HG02852 (cell line): ENCODE data around the gene DNAJB8.

ENCODE experiments used
- ATAC-seq: cut with Tn5 transposase; IDR thresholded peaks from one replicate; pipeline ENCODE4 v1.9.1; 2021; ENCODE audit warnings: mild to moderate bottlenecking, moderate library complexity; ENCODE audit not compliant: unreplicated experiment

DNAJB8 gene

DNA sequence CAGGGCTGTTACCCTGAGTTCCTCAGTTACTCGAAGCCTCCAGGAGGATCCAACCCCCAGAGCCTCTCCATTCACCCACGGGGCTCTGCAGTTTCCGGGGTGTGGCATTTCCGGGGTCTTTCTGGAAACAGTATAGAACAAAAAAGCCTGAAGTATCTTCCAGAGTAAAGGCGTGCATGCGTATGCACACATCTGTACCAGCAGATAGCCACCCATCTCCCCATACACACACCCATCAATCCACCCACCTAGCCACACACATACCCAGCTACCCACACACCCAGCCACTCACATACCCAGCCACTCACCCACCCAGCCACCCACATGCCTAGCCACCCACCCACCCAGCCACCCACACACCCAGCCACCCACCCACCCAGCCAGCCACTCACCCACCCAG lies 2.9 kb upstream of the DNAJB8 start:
- ATAC-seq: no peak

GRCh38 chr3:128468791-128469527 lies 2.3 kb upstream of the DNAJB8 start:
- ATAC-seq: no peak

DNA sequence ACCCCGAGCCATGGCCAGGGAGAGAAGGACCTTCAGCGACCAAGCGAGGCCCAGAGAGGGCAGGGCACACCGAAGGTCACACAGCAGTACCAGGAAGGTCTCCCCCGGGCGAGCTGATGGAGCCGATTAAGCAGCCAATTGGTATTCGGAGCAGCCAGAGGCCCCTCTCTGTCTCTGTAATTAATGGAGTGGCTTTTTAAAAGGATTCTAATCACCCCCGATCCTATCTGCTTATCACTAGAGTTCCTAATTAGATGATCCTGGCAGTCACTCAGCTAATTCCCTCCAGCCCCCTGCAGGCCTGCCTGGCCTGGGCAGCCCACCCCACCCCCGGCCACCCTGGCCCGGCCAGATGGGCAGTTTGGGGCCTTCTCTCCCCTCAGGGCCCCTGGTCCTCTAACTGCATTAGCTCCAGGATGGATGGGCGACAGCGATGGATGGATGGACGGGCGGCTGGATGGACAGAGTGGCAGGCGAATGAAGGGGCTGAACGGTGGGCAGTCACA lies 1.6 kb upstream of the DNAJB8 start:
- ATAC-seq: no peak

GRCh38 chr3:128464702-128465101 lies 2.0 kb downstream of the DNAJB8 start:
- ATAC-seq: no peak

DNA sequence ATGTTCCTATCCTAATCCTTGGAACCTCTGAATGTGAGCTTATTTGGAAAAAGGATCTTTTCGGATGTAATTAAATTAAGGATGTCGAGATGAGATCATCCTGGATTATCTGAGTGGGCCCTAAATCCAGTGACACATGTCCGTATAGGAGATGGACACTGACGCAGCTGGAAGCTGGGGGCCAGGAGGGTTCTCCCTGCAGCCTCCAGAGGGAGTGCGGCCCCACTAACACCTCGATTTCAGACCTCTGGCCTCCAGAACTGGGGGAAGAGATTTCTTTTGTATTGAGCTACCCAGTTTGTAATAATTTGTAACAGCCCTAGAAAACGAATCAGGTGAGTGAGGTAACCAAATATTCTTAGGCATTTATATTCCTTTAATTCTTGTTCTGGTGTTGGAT lies 2.5 kb downstream of the DNAJB8 start:
- no peak for ATAC-seq

- no peak for ATAC-seq
Observed at GRCh38 chr3:128463771-128464170, 2.9 kb downstream of the DNAJB8 start.

GRCh38 chr3:128463354-128463753 lies 3.3 kb downstream of the DNAJB8 start:
- no peak for ATAC-seq

GRCh38 chr3:128462931-128463330 lies 3.8 kb downstream of the DNAJB8 start:
- no peak for ATAC-seq

DNA sequence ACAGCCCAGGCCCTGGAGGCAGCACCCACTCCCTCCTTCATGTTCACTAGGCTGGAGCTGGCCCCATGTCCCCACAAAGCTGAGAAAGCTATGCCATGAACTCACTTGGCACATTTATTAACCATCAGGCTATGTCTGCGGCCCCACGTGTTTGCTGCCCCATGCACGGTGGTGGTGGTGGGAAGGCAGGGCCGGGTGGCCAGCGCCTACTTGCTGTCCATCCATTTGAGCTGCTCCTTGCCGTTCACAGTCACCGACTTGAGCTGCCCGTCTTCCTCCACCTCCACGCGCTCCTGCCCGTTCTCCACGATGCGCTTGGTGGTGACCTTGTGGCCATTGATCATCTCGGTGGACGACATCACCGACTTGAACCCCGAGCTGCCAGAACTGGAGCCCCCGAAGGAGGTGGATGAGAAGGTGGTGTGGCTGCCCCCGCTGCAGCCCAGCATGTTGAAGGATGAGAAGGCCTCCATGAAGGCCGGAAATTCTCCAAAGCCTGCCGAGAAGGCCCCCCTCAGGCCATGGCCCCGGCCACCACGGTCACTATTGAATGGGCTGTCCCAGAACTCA lies 4.3 kb downstream of the DNAJB8 start:
- ATAC-seq: no peak

DNA sequence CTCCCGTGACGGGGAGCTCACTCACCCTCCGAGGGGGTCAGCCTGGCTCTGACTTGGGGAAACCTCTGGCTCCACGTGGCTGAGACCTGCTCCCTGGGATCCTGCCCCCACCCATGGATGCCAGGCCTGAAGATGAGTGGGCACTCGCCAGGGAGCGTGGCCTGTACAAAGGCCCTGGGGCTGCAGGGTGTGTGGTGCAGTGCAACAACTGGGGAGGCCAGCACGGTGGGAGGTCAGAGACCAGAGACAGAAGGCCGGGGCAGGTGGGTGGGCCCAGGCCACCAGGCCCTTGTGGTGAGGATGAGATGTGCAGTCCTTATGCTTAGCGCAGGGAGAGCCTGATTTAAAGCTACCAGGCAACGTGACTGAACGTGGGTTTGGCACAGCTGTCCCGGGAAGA lies 5.0 kb downstream of the DNAJB8 start:
- ATAC-seq: no peak

GRCh38 chr3:128459461-128459820 lies 7.2 kb downstream of the DNAJB8 start:
- ATAC-seq: no peak

GRCh38 chr3:128458746-128459460 lies 7.8 kb downstream of the DNAJB8 start:
- no peak for ATAC-seq

DNA sequence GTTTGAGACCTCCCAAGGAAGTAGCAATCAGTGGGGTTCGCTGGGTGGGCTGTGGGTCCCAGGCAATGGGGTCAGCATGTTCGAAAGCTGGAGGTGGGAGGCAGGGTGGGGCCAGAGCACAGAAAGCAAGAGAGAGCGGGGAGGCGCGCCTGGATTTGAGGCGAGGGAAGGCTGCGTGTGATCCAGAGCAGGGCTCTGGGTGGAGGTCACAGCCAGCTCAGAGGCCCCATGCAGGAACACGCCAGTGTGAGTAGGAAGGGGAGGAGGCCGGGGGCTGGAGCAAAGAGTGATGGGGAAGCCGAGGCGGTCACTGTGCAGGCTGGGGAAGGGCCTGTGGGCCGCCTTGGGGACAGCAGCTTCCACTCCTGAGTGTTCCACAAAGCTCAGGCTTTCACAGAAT lies 8.8 kb downstream of the DNAJB8 start:
- no peak for ATAC-seq

- ATAC-seq: no peak
Observed at GRCh38 chr3:128456776-128457715, 9.6 kb downstream of the DNAJB8 start.

- ATAC-seq: no peak
Observed at GRCh38 chr3:128455786-128456748, 10.6 kb downstream of the DNAJB8 start.

GRCh38 chr3:128455116-128455515 lies 11.6 kb downstream of the DNAJB8 start:
- no peak for ATAC-seq

- no peak for ATAC-seq
Observed at GRCh38 chr3:128454310-128454618, 12.4 kb downstream of the DNAJB8 start.

DNA sequence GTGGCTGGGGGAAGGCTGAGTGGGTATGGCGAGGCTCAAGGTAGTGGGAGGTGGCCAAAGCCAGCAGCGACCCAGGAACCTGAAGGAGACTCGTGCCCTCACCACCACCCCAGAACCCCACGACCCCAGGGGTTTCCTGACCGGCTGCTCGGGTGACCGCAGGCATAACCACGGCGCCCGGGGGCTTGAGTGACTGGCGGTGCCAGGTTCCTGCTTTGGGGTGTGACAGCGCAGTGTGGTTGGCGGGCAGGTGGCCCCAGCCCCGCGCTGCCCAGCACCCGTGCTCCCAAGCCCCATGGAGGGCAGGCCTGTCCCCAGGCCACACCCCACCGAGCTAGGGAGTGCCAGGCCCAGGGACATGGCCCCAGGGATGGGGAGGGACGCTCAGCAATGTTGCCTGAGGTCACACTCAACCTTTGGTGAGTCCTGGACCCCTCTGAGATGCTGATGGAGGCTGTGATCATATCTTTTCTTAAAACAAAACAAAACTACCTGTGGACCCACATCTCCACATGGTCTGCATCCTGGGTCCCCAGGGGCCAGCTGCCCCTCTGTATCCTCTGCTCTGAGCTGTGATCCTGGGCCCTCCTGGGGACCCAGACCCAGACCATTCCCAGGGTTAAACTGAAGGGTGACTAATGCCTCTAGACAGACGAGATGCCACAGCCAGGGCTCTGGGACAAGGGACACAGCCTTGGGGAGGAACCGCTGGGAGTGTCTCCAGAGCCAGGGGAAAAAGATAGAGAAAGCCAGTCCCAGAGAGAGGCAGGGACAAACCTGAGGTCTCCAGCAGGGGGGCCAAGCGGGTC lies 13.0 kb downstream of the DNAJB8 start:
- no peak for ATAC-seq

- no peak for ATAC-seq
Observed at GRCh38 chr3:128452678-128453275, 13.9 kb downstream of the DNAJB8 start.
